SK-N-MC (cell line): ENCODE measurements around the gene SHISA6.

ENCODE experiments used
- EZH2 ChIP-seq: fragments of 200-600 bp; sonication (generic); IDR thresholded peaks from one replicate; pipeline ENCODE4 v1.6.1; 2017; ENCODE audit warnings: antibody characterized with exemption
- POLR2AphosphoS5 ChIP-seq: IDR thresholded peaks from 2 replicates; pipeline ENCODE4 v1.6.1; 2012; ENCODE audit warnings: mild to moderate bottlenecking, low read depth, low read length, borderline replicate concordance

DNA sequence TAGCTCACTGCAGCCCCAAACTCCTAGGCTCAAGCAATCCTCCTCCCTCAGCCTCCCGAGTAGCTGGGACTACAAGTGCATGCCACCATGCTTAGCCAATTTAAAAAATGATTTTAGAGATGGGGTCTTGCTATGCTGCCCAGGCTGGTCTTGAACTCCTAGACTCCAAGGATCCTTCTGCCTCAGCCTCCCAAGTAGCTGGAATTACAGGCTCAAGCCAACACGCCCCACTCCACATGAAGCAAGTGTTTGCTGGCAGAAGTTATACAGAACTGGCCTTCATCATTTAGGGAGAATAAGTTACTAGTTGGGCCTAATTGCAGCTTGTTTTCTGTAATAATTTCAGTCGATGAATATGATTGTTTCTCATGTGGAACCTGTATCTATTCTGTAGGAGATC is 68.0 kb downstream of the SHISA6 start:
- TF ChIP-seq POLR2AphosphoS5, result no peak
- TF ChIP-seq EZH2, result no peak
